SK-N-SH treated with all-trans-retinoic acid at 6 μM for 48 hours (cell line): Measurements from ENCODE around the gene TSC22D1.

Experiments
- ATAC-seq: fragments of 200-7000 bp; cut with Tn5 transposase; 3 replicates; pipeline ENCODE4 v1.9.1; 2020; ENCODE audit warnings: mild to moderate bottlenecking, moderate library complexity
- ARNTL ChIP-seq: fragments of 450-650 bp; formaldehyde crosslinking; IDR thresholded peaks from 2 replicates; pipeline ENCODE4 v1.5.0; 2020; ENCODE audit warnings: low read depth, mild to moderate bottlenecking, moderate library complexity, borderline replicate concordance
- BACH2 ChIP-seq: fragments of 250-450 bp; sonication (Bioruptor Pico); IDR thresholded peaks from 2 replicates; pipeline ENCODE4 v1.9.0; 2021; ENCODE audit warnings: mild to moderate bottlenecking, borderline replicate concordance
- CSDC2 ChIP-seq: fragments of 250-450 bp; sonication (Bioruptor Pico); IDR thresholded peaks from 2 replicates; pipeline ENCODE4 v1.5.0; 2020; ENCODE audit warnings: mild to moderate bottlenecking, moderate library complexity
- ESRRG ChIP-seq: fragments of 250-450 bp; sonication (Bioruptor Pico); IDR thresholded peaks from 2 replicates; pipeline ENCODE4 v1.6.1; 2021; ENCODE audit warnings: mild to moderate bottlenecking
- GLIS3 ChIP-seq: fragments of 250-450 bp; sonication (Bioruptor Pico); IDR thresholded peaks from 2 replicates; pipeline ENCODE4 v1.5.0; 2020; ENCODE audit warnings: mild to moderate bottlenecking, moderate library complexity
- OSR1 ChIP-seq: fragments of 250-450 bp; sonication (Bioruptor Pico); IDR thresholded peaks from 2 replicates; pipeline ENCODE4 v1.8.0; 2022; ENCODE audit warnings: moderate library complexity, mild to moderate bottlenecking, inconsistent platforms
- PPARA ChIP-seq: fragments of 250-450 bp; sonication (Bioruptor Pico); IDR thresholded peaks from 2 replicates; pipeline ENCODE4 v1.5.0; 2020; ENCODE audit warnings: mild to moderate bottlenecking, borderline replicate concordance
- RARB ChIP-seq: fragments of 250-450 bp; sonication (Bioruptor Pico); IDR thresholded peaks from 2 replicates; pipeline ENCODE4 v1.8.0; 2021; ENCODE audit warnings: mild to moderate bottlenecking, moderate library complexity
- SNAI2 ChIP-seq: fragments of 250-450 bp; sonication (Bioruptor Pico); IDR thresholded peaks from 2 replicates; pipeline ENCODE4 v1.5.0; 2020; ENCODE audit warnings: mild to moderate bottlenecking, moderate library complexity
- TCF4 ChIP-seq: fragments of 250-450 bp; sonication (Bioruptor Pico); IDR thresholded peaks from 2 replicates; pipeline ENCODE4 v1.8.0; 2021; ENCODE audit warnings: mild to moderate bottlenecking, moderate library complexity, borderline replicate concordance
- TOX ChIP-seq: fragments of 250-450 bp; sonication (Bioruptor Pico); IDR thresholded peaks from 2 replicates; pipeline ENCODE4 v1.8.0; 2021; ENCODE audit warnings: mild to moderate bottlenecking, moderate library complexity, borderline replicate concordance
- ZC3H10 ChIP-seq: fragments of 250-450 bp; sonication (Bioruptor Pico); IDR thresholded peaks from 2 replicates; pipeline ENCODE4 v1.5.1; 2021; ENCODE audit warnings: mild to moderate bottlenecking, moderate library complexity
- ZFP3 ChIP-seq: fragments of 250-450 bp; sonication (Bioruptor Pico); IDR thresholded peaks from 2 replicates; pipeline ENCODE4 v1.5.0; 2020; ENCODE audit warnings: mild to moderate bottlenecking, moderate library complexity
- TF ChIP-seq, protein P1 (sequence below): fragments of 250-450 bp; sonication (Bioruptor Pico); IDR thresholded peaks from 2 replicates; pipeline ENCODE4 v1.8.0; 2021; ENCODE audit warnings: low read depth, mild to moderate bottlenecking, moderate library complexity, borderline replicate concordance
- TF ChIP-seq, protein P2 (sequence below): fragments of 250-450 bp; sonication (Bioruptor Pico); IDR thresholded peaks from 2 replicates; pipeline ENCODE4 v1.5.1; 2021; ENCODE audit warnings: mild to moderate bottlenecking, moderate library complexity
- TF ChIP-seq, protein P3 (sequence below): fragments of 250-450 bp; sonication (Bioruptor Pico); IDR thresholded peaks from 2 replicates; pipeline ENCODE4 v1.8.0; 2020; ENCODE audit warnings: mild to moderate bottlenecking, moderate library complexity, borderline replicate concordance

TSC22D1 gene

DNA sequence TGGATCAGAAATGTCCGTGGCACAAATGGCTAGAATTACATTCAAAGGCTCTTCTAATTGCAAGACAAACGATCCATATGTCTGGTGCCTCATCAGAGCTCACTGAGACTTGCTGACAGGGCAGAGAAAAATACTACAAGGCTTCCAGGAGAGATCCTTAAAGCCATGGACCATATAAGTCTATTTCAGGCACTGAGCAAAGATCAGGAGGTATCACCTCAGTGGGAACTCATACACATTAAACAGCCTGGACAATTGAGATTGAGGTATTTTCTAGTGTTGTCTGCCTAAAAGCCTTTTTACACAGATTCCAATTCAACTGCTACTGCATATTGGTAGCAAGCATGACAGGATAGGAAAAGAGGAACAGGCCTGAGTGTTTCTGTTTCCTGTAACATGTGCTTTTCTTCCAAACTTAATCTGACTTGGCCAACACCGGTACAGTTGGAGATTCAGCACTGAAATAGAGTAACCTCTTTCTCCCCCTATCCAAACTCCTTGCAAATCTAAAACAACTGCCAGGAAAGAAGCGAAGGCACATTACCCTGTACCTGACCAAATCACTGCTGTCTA lies 136.6 kb downstream of the TSC22D1 start (continued):
- TF ChIP-seq ESRRG (CRISPR knock-in tag) (no peak), BACH2 (CRISPR knock-in tag) (no peak)
- TF ChIP-seq, all 23 proteins: peak for 0

DNA sequence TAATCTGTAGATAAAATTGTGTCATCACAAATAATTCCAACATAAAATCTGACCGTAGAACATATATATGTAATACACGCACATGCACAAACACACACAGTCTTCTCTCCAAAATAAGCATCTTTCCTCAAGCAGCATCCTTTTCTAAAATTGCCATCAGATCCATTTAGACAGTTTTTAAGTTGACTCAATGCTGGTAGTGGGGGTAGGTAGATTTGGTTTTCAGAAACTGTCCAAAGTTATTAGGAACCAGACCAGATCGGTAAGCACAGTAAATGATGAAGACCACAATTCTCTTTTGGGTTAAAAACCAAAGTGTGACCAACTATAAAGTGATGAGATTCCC lies 137.9 kb downstream of the TSC22D1 start:
- no peak for ATAC-seq
- TF ChIP-seq, protein P1, sequence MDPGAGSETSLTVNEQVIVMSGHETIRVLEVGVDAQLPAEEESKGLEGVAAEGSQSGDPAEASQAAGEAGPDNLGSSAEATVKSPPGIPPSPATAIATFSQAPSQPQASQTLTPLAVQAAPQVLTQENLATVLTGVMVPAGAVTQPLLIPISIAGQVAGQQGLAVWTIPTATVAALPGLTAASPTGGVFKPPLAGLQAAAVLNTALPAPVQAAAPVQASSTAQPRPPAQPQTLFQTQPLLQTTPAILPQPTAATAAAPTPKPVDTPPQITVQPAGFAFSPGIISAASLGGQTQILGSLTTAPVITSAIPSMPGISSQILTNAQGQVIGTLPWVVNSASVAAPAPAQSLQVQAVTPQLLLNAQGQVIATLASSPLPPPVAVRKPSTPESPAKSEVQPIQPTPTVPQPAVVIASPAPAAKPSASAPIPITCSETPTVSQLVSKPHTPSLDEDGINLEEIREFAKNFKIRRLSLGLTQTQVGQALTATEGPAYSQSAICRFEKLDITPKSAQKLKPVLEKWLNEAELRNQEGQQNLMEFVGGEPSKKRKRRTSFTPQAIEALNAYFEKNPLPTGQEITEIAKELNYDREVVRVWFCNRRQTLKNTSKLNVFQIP (CRISPR knock-in tag), result no peak
- no peak for TF ChIP-seq TOX (CRISPR knock-in tag)
- TF ChIP-seq CSDC2 (CRISPR knock-in tag), result no peak

DNA sequence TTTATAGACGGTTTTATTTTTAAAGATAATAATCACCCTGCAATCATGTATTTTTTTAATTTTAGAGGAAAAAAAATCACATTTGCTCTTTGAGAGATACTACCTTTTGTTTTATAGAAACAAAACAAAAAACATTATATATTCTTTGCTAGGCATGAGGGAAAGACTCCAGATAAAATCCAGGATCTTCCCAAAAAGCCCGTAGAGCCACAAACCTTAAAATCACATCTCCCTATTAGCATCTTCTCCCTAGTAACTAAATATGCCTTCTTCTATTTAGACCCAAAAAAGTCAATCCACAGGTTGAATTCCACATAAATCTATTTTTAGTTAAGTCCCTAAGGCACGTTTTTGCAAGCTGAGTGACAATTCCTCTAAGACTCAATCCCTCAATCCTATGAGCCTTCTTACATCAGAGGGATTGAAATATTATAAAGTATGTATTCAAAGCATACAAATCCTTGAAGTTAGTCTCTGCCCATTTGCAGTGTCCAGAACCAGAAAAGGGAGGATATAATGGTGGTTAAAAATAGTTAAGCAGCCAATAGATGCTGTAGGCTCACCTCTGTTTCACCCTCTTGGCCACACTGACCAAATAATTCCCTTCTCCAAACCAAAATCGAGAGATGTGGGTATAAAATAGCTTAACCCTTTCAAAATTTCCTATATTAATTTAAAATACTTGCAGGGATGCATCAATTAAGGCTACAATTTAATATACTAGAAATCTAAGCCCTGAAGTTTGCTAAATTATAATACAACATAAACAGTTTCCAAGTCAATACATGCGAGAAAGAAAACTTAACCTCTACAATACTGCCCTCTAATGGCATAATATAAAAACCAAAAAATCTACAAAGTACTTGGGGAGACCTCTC lies 138.5 kb downstream of the TSC22D1 start:
- peak; percentile 16 for ATAC-seq
- TF ChIP-seq ARNTL, result no peak
- TF ChIP-seq ZC3H10 (CRISPR knock-in tag), result no peak
- no peak for TF ChIP-seq OSR1 (CRISPR knock-in tag)
- no peak for TF ChIP-seq TCF4 (CRISPR knock-in tag)
- no peak for TF ChIP-seq ZFP3
- no peak for TF ChIP-seq CSDC2 (CRISPR knock-in tag)
- TF ChIP-seq, protein P1 (CRISPR knock-in tag), result no peak
- no peak for TF ChIP-seq RARB (CRISPR knock-in tag)
- no peak for TF ChIP-seq PPARA (CRISPR knock-in tag)
- TF ChIP-seq, protein P2, sequence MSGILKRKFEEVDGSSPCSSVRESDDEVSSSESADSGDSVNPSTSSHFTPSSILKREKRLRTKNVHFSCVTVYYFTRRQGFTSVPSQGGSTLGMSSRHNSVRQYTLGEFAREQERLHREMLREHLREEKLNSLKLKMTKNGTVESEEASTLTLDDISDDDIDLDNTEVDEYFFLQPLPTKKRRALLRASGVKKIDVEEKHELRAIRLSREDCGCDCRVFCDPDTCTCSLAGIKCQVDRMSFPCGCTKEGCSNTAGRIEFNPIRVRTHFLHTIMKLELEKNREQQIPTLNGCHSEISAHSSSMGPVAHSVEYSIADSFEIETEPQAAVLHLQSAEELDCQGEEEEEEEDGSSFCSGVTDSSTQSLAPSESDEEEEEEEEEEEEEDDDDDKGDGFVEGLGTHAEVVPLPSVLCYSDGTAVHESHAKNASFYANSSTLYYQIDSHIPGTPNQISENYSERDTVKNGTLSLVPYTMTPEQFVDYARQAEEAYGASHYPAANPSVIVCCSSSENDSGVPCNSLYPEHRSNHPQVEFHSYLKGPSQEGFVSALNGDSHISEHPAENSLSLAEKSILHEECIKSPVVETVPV (CRISPR knock-in tag), result no peak
- TF ChIP-seq BACH2 (CRISPR knock-in tag), result no peak
- TF ChIP-seq SNAI2, result no peak

DNA sequence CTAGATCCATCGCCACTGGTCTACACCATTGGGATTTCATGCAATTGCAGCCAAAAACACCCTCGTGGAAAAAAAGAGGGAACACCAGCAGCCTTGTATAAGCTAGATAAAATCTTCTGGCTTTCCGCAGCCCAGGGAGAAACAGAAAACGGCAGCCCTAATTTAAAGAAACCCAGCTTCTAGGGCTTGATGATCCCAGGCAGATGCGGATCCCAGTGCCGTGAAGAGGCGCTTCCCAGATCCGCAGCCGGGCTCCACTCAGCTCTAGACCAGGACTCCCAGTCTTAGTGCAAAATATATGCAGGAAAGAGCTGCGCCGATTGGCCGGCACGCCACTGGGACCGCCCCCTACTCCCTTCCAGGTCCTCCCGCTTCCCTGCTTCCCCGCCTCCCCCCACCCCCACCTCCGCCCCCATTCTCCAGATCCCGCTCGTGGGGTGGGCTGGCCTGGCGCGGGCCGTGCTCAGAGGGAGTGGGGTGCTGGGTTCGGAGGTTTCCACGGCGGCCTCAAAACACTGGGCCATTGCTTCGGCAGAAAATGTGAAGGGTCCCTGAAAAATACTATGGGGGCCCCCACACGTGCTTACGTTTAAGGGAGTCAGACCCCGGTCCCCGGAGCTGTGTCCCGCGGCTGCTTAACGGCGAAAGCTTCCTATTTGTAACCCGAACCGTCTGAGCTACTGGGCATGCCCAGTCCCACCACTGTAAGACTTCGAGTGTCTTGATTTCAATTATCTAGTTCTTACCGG lies 139.4 kb downstream of the TSC22D1 start:
- ATAC-seq, result peak; percentile 91
- TF ChIP-seq, protein P3, sequence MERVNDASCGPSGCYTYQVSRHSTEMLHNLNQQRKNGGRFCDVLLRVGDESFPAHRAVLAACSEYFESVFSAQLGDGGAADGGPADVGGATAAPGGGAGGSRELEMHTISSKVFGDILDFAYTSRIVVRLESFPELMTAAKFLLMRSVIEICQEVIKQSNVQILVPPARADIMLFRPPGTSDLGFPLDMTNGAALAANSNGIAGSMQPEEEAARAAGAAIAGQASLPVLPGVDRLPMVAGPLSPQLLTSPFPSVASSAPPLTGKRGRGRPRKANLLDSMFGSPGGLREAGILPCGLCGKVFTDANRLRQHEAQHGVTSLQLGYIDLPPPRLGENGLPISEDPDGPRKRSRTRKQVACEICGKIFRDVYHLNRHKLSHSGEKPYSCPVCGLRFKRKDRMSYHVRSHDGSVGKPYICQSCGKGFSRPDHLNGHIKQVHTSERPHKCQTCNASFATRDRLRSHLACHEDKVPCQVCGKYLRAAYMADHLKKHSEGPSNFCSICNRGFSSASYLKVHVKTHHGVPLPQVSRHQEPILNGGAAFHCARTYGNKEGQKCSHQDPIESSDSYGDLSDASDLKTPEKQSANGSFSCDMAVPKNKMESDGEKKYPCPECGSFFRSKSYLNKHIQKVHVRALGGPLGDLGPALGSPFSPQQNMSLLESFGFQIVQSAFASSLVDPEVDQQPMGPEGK (CRISPR knock-in tag), result 0 out of 2 replicates have a peak, but pooled peaks have one; percentile 7
- TF ChIP-seq RARB (CRISPR knock-in tag), result no peak
- 0 out of 2 replicates have a peak, but pooled peaks have one; percentile 6 for TF ChIP-seq TOX (CRISPR knock-in tag)
- TF ChIP-seq, protein P2 (CRISPR knock-in tag), result peak; percentile 72; the same call in 1 of the 2 replicates
- no peak for TF ChIP-seq TCF4 (CRISPR knock-in tag)
- TF ChIP-seq GLIS3, result no peak
- no peak for TF ChIP-seq SNAI2
